Activated naive CD8-positive, alpha-beta T cell (primary cell): ENCODE results near the gene PAPOLG.

Experiments
- H3K27ac Mint-ChIP-seq: one replicate; pipeline ENCODE4 v1.8.0; 2021; ENCODE audit warnings: mixed read lengths
- H3K27me3 Mint-ChIP-seq: one replicate; pipeline ENCODE4 v1.8.0; 2021; ENCODE audit warnings: mixed read lengths
- H3K36me3 Mint-ChIP-seq: one replicate; pipeline ENCODE4 v1.8.0; 2021; ENCODE audit warnings: mixed read lengths
- H3K4me1 Mint-ChIP-seq: one replicate; pipeline ENCODE4 v1.8.0; 2021; ENCODE audit warnings: low read depth, mixed read lengths
- H3K4me3 Mint-ChIP-seq: one replicate; pipeline ENCODE4 v1.8.0; 2021; ENCODE audit warnings: mild to moderate bottlenecking, mixed read lengths
- H3K9me3 Mint-ChIP-seq: one replicate; pipeline ENCODE4 v1.8.0; 2021; ENCODE audit warnings: low read depth, mixed read lengths

PAPOLG gene

GRCh38 chr2:60756097-60757087 lies at the start of gene PAPOLG:
Gene PAPOLG, plus strand, starts transcription at chr2:60756268. Its CDS starts 211 bp downstream, at chr2:60756479.
- H3K4me1 Mint-ChIP-seq = peaks cover 40% of the 10 kb centered on the region
- H3K4me3 Mint-ChIP-seq = peak within 1 kb of the TSS; percentile 99
- H3K36me3 Mint-ChIP-seq = peaks cover 8% of the 10 kb centered on the region
- no peaks in the 10 kb centered on the region for H3K27me3 Mint-ChIP-seq
- no peaks in the 10 kb centered on the region for H3K9me3 Mint-ChIP-seq
- H3K27ac Mint-ChIP-seq = peak within 1 kb of the TSS; percentile 98

- Mint-ChIP-seq H3K4me3 (no peak overlapping the region), H3K27ac (no peak overlapping the region), H3K36me3 (no peaks in the 10 kb centered on the region), H3K4me1 (no peaks in the 10 kb centered on the region), H3K9me3 (no peaks in the 10 kb centered on the region), H3K27me3 (no peaks in the 10 kb centered on the region)
Observed at GRCh38 chr2:60707750-60708371, 48.2 kb upstream of the PAPOLG start.

GRCh38 chr2:60708630-60709320 lies 47.3 kb upstream of the PAPOLG start:
- Mint-ChIP-seq H3K9me3 (no peaks in the 10 kb centered on the region), H3K4me3 (no peak overlapping the region), H3K27me3 (no peaks in the 10 kb centered on the region), H3K27ac (no peak overlapping the region), H3K4me1 (no peaks in the 10 kb centered on the region), H3K36me3 (no peaks in the 10 kb centered on the region)

- Mint-ChIP-seq H3K9me3 (no peaks in the 10 kb centered on the region), H3K27me3 (no peaks in the 10 kb centered on the region), H3K36me3 (no peaks in the 10 kb centered on the region), H3K4me1 (no peaks in the 10 kb centered on the region), H3K27ac (no peak overlapping the region), H3K4me3 (no peak overlapping the region)
Observed at GRCh38 chr2:60710707-60711106, 45.4 kb upstream of the PAPOLG start.

GRCh38 chr2:60715561-60715960 lies 40.5 kb upstream of the PAPOLG start:
- Mint-ChIP-seq H3K9me3 (no peaks in the 10 kb centered on the region), H3K4me3 (no peak overlapping the region), H3K4me1 (no peaks in the 10 kb centered on the region), H3K27me3 (no peaks in the 10 kb centered on the region), H3K27ac (no peak overlapping the region), H3K36me3 (no peaks in the 10 kb centered on the region)

- Mint-ChIP-seq H3K9me3 (no peaks in the 10 kb centered on the region), H3K4me1 (no peaks in the 10 kb centered on the region), H3K27me3 (no peaks in the 10 kb centered on the region), H3K27ac (no peak overlapping the region), H3K36me3 (no peaks in the 10 kb centered on the region), H3K4me3 (no peak overlapping the region)
Observed at GRCh38 chr2:60717691-60718090, 38.4 kb upstream of the PAPOLG start.

- Mint-ChIP-seq H3K9me3 (no peaks in the 10 kb centered on the region), H3K27me3 (no peaks in the 10 kb centered on the region), H3K4me1 (no peaks in the 10 kb centered on the region), H3K4me3 (no peak overlapping the region), H3K27ac (no peak overlapping the region), H3K36me3 (no peaks in the 10 kb centered on the region)
Observed at GRCh38 chr2:60719331-60719730, 36.7 kb upstream of the PAPOLG start.

GRCh38 chr2:60725466-60725865 lies 30.6 kb upstream of the PAPOLG start:
- Mint-ChIP-seq H3K9me3 (no peaks in the 10 kb centered on the region), H3K4me3 (no peak overlapping the region), H3K27ac (no peak overlapping the region), H3K36me3 (no peaks in the 10 kb centered on the region), H3K4me1 (no peaks in the 10 kb centered on the region), H3K27me3 (no peaks in the 10 kb centered on the region)

- no peaks in the 10 kb centered on the region for H3K4me1 Mint-ChIP-seq
- H3K27me3 Mint-ChIP-seq = no peaks in the 10 kb centered on the region
- no peaks in the 10 kb centered on the region for H3K9me3 Mint-ChIP-seq
- no peaks in the 10 kb centered on the region for H3K36me3 Mint-ChIP-seq
- no peak overlapping the region for H3K27ac Mint-ChIP-seq
- H3K4me3 Mint-ChIP-seq = no peak overlapping the region
Observed at GRCh38 chr2:60728855-60729254, 27.2 kb upstream of the PAPOLG start.

GRCh38 chr2:60735496-60736250 lies 20.4 kb upstream of the PAPOLG start:
- H3K27me3 Mint-ChIP-seq = peaks cover 11% of the 10 kb centered on the region
- H3K27ac Mint-ChIP-seq = no peak overlapping the region
- H3K4me3 Mint-ChIP-seq = peak overlapping the region; percentile 91

GRCh38 chr2:60738679-60739078 lies 17.4 kb upstream of the PAPOLG start:
- no peaks in the 10 kb centered on the region for H3K36me3 Mint-ChIP-seq
- H3K9me3 Mint-ChIP-seq = no peaks in the 10 kb centered on the region
- H3K27ac Mint-ChIP-seq = no peak overlapping the region
- peaks cover 6% of the 10 kb centered on the region for H3K4me1 Mint-ChIP-seq
- peaks cover 11% of the 10 kb centered on the region for H3K27me3 Mint-ChIP-seq
- H3K4me3 Mint-ChIP-seq = no peak overlapping the region

More at GRCh38 chr2:60735496-60736250, 20.4 kb upstream of the PAPOLG start:
- H3K4me1 Mint-ChIP-seq = peaks cover 6% of the 10 kb centered on the region
- no peaks in the 10 kb centered on the region for H3K9me3 Mint-ChIP-seq
- H3K36me3 Mint-ChIP-seq = no peaks in the 10 kb centered on the region

GRCh38 chr2:60739156-60739555 lies 16.9 kb upstream of the PAPOLG start:
- no peaks in the 10 kb centered on the region for H3K9me3 Mint-ChIP-seq
- H3K27me3 Mint-ChIP-seq = peaks cover 11% of the 10 kb centered on the region
- no peak overlapping the region for H3K27ac Mint-ChIP-seq
- no peaks in the 10 kb centered on the region for H3K36me3 Mint-ChIP-seq
- no peak overlapping the region for H3K4me3 Mint-ChIP-seq
- H3K4me1 Mint-ChIP-seq = peaks cover 6% of the 10 kb centered on the region

GRCh38 chr2:60741576-60741975 lies 14.5 kb upstream of the PAPOLG start:
- H3K27me3 Mint-ChIP-seq = peaks cover 1% of the 10 kb centered on the region
- H3K4me1 Mint-ChIP-seq = peaks cover 16% of the 10 kb centered on the region
- no peak overlapping the region for H3K4me3 Mint-ChIP-seq
- H3K36me3 Mint-ChIP-seq = no peaks in the 10 kb centered on the region
- H3K9me3 Mint-ChIP-seq = no peaks in the 10 kb centered on the region
- H3K27ac Mint-ChIP-seq = no peak overlapping the region

- Mint-ChIP-seq H3K27me3 (peaks cover 1% of the 10 kb centered on the region), H3K27ac (no peak overlapping the region), H3K4me1 (peaks cover 16% of the 10 kb centered on the region), H3K4me3 (no peak overlapping the region), H3K36me3 (no peaks in the 10 kb centered on the region), H3K9me3 (no peaks in the 10 kb centered on the region)
Observed at GRCh38 chr2:60742419-60742818, 13.6 kb upstream of the PAPOLG start.
